Breast epithelium (tissue), 3 donors: Measurements from ENCODE around the gene LRP6.

Experiments used
- POLR2A ChIP-seq: fragments of 450-650 bp; IDR thresholded peaks from one replicate; pipeline ENCODE4 v1.6.1; 2016; ENCODE audit warnings: antibody characterized with exemption, mild to moderate bottlenecking, moderate library complexity
- TF ChIP-seq, protein P1 (sequence below), 3 donors: fragments of 450-650 bp; IDR thresholded peaks; one replicate each; pipeline ENCODE4 v1.5.1; 2016 to 2017; ENCODE audit warnings: antibody characterized with exemption in 3 of 3, mild to moderate bottlenecking in 3 of 3, moderate library complexity in 3 of 3

DNA sequence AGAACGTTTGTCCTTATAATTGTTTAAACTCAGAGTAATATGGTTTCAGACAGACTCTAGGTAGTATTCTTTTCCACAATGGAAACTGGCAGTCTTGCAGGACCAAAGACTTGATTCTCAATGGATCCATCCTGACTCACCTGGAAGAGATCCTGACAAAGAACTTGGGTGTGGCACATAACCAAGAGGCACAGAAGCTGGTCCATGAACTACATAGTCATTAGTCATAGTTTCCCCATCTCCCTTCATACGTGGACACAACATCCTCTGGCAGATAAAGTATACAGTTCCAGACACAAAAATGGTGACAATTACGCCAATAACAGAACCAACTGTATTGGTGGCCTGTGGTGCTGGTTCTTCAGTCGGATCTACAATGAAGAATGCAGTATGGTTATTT, 140.3 kb downstream of the LRP6 start:
- no peak for TF ChIP-seq POLR2A
- TF ChIP-seq, protein P1, sequence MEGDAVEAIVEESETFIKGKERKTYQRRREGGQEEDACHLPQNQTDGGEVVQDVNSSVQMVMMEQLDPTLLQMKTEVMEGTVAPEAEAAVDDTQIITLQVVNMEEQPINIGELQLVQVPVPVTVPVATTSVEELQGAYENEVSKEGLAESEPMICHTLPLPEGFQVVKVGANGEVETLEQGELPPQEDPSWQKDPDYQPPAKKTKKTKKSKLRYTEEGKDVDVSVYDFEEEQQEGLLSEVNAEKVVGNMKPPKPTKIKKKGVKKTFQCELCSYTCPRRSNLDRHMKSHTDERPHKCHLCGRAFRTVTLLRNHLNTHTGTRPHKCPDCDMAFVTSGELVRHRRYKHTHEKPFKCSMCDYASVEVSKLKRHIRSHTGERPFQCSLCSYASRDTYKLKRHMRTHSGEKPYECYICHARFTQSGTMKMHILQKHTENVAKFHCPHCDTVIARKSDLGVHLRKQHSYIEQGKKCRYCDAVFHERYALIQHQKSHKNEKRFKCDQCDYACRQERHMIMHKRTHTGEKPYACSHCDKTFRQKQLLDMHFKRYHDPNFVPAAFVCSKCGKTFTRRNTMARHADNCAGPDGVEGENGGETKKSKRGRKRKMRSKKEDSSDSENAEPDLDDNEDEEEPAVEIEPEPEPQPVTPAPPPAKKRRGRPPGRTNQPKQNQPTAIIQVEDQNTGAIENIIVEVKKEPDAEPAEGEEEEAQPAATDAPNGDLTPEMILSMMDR (IDR thresholded peaks at IDR 0.05): no peak
